HG02798 (cell line): ENCODE data around the gene RSRC1.
"Not testable (repeated sequence)": the region's sequence is repeated elsewhere in the genome, so short reads cannot be mapped to it uniquely, and the experiment has no call there.

Source experiments
- ATAC-seq: cut with Tn5 transposase; IDR thresholded peaks from one replicate; pipeline ENCODE4 v1.9.1; 2021; ENCODE audit warnings: mild to moderate bottlenecking; ENCODE audit not compliant: unreplicated experiment, poor library complexity

RSRC1 gene

DNA sequence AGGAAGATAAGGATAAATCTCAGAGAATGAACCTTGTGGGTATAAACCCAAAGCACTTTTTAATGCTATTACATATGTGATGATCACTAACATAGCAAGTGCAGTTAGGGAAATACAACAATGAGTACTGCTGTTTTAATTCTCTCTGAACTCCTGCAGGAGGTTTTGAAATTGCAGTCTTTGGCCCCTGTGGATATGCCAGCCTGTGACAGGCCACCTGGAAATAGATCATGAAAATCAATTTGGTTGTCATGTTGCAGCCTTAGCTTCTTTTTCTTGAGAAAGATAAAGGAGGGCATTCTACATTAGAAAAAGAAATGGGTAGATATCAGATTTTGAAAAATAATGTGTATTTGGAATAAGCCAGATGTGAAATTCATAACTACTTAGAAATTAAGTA, 103.6 kb downstream of the RSRC1 start:
- no peak for ATAC-seq

DNA sequence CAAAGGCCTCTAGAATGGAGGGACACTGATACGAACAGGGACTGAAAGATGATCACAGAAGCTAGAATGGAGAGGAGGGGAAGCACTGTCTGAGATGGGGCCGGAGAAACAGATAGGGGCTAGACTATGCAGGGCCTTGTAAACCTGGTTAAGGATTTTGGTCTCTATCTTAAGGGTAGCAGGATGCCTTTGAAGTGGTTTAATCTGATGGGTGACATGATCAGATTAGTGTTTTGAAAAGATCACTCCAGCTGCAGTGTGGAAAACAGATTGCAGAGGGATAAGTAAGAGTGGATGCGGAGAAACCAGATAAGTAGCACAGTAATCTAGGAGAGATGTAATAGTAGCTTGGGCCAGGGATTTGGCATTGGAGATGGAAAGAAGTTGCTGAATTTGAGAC, 108.1 kb downstream of the RSRC1 start:
- ATAC-seq, result no peak

DNA sequence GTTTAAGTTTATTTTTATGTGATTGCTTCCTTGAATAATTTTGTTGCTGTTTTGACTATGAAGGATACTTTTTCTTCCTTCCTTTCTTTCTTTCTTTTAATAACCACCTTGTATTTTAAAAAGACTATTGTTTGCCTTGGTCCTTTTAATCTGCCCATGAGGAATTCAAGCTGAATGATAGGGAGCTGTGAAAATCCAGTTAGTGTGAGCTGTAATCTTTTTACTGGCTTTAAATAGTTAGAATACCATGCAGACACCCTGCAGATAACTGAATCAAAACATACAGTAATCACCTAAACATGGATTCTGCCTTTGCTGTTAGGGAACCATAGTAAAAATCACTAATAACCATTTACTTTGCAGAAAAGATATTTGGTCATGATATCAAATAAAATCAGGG, 110.7 kb downstream of the RSRC1 start:
- ATAC-seq, result no peak

DNA sequence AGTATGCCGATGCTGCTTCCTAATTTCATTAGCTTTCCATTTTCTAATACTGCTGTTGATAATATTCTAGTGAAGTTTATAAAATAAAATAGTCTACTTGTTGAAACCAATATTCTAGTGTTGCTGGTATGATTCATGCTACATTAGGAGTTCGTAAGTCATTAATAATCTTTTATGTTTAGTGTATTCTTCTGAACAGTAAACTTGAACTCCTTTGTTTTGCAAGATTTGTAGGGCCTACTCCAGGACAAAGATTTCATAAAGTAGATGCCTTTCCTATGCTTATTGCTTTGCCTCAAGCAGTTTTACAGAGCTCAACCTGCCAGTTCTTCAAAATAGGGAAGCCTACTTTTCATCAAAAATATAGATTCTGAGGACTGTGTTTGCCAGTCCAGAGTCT, 111.5 kb downstream of the RSRC1 start:
- no peak for ATAC-seq

DNA sequence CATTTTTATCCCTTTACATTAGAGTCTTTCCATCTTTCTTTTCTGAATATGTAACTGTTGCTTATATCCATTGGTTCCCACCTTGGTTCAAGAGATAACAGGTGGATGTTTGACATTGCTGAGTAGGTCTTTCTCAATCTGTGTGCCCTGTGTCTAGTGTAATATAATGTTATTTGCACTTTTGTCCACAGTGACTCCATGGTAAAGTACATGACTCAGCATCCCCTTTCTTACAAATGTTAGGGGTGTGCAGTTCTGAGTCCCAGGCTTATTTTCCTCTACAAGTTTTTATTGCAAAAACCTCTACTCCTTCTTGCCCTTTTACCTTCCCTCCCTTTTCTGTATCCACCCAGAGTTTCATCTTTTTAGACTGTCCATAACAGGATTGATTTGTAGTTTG, 116.5 kb downstream of the RSRC1 start:
- ATAC-seq, result no peak

DNA sequence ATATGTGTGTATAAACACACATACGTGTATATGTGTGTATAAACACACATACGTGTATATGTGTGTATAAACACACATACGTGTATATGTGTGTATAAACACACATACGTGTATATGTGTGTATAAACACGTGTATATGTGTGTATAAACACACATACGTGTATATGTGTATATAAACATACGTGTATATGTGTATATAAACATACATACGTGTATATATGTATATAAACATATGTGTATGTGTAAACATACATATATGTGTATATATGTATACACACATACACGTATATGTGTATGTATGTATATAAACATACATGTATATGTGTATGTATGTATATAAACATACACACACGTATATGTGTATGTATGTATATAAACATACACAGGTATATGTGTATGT, 119.1 kb downstream of the RSRC1 start:
- ATAC-seq, result not testable (repeated sequence)

DNA sequence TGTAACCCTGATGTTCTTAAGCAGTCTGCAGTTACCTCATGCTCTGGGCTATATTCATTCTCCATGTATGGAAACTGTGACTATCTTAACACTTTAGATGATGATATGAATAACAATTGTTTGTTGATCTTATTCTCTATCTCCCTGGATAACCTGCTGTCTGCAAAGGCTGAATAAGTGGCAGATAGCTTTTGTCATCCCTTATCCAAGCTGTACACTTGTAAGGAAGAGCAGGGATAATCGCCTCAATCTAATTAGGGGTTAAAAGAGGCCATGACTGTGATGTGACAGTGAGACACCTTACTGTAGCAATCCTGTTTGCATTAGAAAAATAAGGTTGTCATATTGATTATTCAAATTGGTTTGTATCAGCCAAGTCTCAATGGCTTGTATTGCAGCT, 123.9 kb downstream of the RSRC1 start:
- ATAC-seq, result no peak

DNA sequence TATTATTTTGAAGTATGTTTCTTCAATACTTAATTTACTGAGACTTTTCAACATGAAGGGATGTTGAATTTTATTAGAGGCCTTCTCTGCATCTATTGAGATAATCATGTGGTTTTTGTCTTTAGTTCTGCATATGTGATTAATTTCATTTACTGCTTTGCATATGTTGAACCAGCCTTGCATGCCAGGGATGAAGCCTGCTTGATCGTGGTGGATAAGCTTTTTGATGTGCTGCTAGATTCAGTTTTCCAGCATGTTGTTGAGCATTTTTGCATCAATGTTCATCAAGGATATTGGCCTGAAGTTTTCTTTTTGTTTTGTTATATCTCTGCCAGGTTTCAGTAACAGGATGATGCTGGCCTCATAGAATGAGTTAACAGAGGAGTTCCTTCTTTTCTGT, 134.4 kb downstream of the RSRC1 start:
- no peak for ATAC-seq

DNA sequence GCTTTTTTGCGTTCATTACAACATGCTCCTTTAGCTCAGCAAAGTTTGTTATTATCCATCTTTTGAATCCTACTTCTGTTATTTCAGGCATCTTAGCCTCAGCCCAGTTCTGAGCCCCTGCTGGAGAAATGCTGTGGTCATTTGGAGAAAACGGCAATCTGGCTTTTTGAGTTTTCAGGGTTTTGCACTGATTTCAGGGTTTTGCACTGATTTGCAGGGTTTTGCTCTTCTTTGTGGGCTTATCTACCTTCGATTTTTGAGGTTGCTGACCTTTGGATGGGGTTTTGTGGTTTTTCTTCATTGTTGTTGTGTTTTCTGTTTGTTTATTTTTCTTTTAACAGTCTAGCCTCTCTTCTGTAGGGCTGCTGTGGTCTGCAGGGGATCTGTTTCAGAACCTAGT, 137.4 kb downstream of the RSRC1 start:
- ATAC-seq, result no peak

DNA sequence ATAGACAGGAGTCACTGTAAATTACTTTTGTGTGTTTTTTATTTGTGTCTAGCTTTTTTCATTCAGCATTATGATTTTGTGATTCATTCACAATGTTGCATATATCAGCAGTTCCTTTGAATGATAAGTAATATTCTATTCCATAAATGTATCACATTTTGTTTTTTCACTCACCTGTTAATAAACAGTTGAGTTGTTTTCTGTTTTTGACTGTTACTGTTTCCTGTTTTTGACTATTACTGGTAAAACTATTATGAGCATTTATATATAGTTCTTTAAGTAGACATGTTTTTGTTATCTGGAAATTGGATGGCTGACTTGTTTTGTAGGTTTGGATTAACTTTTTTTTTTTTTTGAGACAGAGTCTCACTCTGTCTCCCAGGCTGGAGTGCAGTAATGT, 138.4 kb downstream of the RSRC1 start:
- no peak for ATAC-seq

DNA sequence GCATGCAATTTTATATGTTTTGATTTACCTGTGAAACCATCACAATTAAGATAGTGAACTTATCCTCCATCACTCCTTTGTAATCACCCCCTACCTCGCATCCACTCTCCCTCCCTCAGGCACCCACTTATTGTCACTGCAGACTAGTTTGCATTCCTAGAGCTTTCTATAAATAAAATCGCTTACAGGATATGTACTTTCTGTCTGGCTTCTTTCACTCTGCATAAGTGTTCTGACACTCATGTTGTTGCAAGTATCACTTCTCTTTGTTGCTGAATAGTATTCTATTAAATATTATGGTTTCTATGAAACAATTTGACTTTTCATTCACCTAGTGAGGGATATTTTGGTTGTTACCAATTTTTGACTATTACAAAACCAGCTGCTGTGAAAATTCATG, 139.3 kb downstream of the RSRC1 start:
- ATAC-seq, result peak; percentile 59

DNA sequence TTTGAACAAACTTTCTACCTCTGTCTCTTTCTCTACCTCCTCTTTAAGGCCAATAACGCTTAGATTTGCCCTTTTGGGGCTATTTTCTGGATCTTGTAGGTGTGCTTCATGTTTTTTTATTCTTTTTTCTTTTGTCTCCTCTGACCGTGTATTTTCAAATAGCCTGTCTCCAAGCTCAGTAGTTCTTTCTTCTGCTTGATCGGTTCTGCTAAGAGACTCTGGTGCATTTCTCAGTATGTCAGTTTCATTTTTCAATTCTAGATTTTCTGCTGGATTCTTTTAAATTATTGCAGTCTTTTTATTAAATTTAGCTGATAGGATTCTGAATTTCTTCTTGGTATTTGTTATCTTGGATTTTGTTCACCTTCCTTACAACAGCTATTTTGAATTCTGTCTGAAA, 148.7 kb downstream of the RSRC1 start:
- ATAC-seq, result no peak

DNA sequence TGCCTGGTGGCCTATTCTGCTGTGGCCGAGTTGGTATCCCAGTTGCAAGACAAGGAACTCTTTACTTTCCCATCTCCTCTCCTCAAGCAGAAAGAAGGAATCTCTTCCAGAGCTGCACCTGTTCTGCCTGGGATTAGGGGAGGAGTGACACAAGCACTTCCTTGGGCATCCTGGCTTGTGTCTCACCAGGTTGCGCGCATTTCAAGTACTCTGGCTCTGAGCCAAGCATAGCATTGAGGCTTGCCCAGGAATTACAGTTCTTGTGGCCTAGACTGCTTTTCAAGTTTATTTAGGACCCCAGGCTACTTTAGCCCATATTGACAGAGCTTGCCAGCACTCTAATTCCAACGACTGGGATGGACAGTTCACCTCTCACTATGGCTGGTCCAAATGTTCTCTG, 150.5 kb downstream of the RSRC1 start:
- ATAC-seq, result no peak

DNA sequence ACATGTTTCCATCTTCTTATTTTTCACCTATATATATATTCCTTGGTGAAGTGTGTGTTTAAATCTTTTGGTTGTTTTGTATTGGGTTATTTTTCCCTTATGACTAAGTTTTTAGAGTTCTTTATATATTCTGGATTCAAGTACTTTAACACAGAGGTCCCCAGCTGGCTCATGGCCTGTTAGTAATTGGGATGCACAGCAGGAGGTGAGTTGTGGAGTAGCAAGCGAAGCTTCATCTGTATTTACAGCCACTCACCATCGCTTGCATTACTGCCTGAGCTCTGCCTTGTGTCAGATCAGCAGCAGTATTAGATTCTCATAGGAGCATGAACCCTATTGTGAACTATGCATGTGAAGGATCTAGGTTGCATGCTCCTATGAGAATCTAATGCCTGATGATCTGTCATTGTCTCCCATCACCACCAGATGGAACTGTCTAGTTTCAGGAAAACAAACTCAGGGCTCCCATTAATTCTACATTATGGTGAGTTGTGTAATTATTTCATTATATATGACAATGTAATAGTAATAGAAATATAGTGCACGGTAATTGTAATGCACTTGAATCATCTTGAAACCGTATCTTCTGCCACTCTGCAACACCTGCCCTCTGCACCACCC, 151.6 kb downstream of the RSRC1 start:
- no peak for ATAC-seq

DNA sequence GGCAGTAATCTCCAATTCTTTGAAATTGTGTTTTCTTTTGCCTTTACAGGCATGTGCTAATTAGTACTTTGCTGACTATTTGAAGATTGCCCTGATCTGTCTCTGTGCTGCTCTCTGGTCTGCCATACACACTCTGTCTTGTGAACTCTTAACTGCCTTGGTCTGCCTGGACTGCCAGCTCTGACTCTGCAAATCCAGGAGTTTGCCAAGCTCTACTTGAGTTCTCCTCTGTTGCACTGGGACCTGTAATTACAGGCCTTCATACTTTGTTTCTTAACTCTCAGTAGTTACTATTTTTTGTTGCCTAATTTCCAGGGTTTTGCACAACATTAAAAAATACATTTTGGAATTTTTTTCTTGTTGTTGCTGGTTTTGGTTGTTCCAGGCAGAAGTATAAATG, 155.0 kb downstream of the RSRC1 start:
- ATAC-seq, result no peak

DNA sequence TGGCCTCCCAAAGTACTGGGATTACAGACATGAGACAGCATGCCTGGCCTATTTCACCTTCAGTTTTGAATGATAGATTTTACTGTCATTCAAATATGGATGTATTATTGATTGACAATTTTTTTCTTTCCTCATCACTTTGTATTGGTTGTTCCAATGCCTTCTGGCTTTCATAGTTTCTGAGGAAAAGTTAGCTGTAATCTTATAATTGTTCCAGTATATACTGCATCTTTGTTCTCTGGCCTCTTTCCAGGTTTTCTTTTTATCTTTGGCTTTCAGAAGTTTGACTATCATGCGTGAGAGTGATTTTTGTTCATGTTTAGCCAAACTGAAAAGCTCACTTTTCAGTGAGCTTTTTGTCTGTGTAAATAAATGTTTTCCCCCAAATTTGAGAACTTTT, 157.1 kb downstream of the RSRC1 start:
- no peak for ATAC-seq

DNA sequence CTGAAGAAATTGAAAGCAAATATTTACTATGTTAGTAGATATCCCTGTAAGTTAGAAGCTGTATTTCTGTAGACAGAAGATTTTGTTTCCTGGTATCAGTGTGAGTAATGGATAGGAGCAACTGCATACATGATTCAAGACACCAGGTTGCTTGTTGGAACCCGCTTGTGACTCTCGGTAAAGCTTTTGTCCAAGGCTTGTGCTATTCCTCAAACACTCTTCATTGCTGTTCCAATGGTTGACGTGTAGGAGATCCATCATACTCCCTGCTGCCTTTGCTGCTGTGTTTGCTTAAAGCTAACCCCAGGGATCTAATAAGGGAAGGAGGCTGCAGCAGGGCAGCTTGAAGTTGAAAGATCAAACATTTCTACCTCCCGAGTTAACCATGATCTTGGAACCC, 160.1 kb downstream of the RSRC1 start:
- ATAC-seq, result no peak

DNA sequence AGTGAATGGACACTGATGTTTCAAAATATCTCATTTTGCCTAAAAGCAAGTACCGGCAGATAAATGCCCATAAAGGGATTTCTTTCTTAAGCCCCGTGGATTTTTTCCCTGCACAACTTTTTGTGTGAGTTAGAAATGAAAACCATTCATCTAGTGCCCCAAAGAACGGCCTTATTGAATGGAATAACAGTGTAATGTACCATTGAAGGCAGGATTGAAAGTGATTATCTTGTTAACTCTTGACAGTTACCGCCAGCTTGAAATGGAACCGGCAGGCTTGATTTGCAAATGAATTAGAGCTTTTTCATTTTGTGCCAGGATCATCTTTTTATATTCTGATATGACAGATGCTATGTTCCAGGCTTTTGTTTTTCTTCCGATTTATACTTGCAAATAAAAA, 162.2 kb downstream of the RSRC1 start:
- no peak for ATAC-seq

DNA sequence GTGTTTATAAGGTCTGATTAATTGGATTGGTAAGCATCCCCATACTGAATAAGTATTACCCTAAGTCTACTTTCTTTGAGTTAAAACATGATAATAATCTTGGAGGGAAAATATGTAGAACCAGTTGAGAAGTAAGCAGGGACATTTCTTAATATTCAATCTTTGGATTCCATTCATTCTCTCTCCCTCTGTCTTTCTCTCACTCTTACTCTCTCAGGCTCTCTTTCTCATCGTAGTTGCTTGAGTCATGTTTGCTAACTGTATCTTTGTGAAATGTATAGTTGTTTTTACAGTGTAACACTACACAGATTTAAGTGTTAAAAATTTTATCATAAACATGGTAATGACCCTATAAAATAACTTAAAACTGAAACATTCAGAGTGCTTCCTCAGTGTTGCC, 163.8 kb downstream of the RSRC1 start:
- ATAC-seq, result no peak

DNA sequence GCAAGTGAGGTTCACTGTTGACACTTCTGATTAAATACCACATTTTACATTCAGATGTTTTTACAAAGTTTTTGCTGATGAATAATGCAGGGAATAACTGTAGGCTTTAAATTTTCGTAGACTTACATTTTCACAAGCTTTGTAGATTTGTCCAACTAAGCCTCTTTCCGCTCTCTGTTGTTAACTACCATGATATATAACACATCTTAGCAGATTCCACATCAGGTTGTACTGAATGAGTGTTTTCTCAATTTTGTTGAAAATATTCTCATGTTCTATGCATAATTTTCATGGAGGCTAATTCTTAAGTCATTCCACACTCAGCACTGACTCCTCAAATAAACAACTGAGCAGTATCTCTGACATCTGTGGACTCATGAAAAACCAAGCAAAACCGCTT, 168.3 kb downstream of the RSRC1 start:
- no peak for ATAC-seq

DNA sequence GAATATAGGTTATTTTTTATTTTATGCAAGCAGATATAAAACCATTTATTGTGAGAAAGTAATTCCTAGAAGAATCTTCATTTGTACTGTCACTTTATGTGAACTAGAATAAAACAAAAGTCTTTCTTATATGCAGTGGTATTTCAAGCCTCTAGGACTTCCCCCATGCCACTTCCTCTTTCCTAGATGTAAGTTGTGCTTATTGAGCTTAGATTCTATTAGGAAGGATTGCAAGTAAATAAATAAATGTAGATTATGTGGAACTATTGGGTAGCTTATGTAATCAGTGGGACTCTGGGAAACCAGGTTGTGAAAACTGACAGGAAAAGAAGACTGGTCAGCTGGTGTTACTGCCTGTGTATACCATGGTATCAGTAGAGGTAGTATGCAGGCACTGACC, 169.7 kb downstream of the RSRC1 start:
- no peak for ATAC-seq

DNA sequence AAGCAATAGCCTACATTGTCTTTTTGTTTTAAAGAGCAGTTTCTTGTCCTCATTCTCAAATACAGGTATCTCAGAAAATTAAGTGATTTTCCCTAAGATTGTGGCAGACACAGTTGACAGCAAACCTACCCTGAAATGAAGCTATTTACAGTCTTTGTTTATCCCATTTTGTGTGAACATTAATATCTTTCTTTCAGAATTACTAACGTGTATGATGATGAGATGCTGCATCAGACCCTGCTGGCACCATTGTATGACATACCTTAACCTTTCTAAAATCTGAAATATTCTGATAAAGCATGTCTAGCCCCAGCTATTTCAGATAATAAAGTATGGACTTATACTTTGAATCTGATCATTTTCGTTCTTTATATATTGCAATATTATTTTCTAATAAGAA, 185.9 kb downstream of the RSRC1 start:
- no peak for ATAC-seq

DNA sequence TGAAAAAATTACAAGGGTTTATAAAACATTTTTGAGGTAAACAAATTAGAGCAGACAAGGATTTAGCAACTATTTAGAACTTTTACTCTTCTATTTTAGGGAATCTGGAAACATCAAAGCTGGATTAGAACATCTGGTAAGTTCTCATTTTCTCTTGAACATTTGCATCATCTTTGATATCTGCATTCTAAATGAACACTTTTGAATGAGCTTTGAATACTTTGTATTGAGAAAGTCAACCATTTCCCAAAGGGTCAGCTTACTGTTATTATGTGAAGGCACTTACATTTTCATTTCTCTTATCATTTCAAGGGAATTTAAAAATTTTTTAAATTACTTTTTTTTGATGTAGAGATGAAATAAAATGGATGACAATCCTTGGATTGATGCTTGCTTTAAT, 188.1 kb downstream of the RSRC1 start:
- no peak for ATAC-seq
